K562 (cell line): ENCODE results near the gene ZC3H13. TPM values are rescaled to one million over a fixed set of nuclear protein-coding genes. Genes with fewer than 3 reads are reported as not detected.

ENCODE experiments used
- ASH1L ChIP-seq: fragments of 450-650 bp; IDR thresholded peaks from 2 replicates; pipeline ENCODE4 v1.6.1; 2018; ENCODE audit warnings: borderline replicate concordance, mild to moderate bottlenecking, low read depth; ENCODE audit not compliant: partially characterized antibody
- DACH1 ChIP-seq: fragments of 450-650 bp; IDR thresholded peaks from 2 replicates; pipeline ENCODE4 v1.6.1; 2018; ENCODE audit not compliant: partially characterized antibody
- ETV6 ChIP-seq, 3 experiments: fragments of 150-350 bp in 1 of 3; sonication (generic) in 1 of 3; formaldehyde crosslinking in 1 of 3; IDR thresholded peaks; 2 replicates each; pipeline versions ENCODE4 v1.6.1 to v1.8.0; 2014 to 2022; ENCODE audit warnings: borderline replicate concordance in 2 of 3, low read depth in 2 of 3, antibody characterized with exemption in 1 of 3, low read length in 1 of 3, mild to moderate bottlenecking in 1 of 3, missing genetic modification reagents in 1 of 3
- GTF3C2 ChIP-seq: IDR thresholded peaks from 3 replicates; pipeline ENCODE4 v1.6.1; 2011; ENCODE audit warnings: borderline replicate concordance, mild to moderate bottlenecking, moderate library complexity; ENCODE audit not compliant: insufficient read length; ENCODE audit errors: extremely low read depth
- MEF2D ChIP-seq: conservative IDR thresholded peaks from 2 replicates; pipeline ENCODE4 v1.6.1; 2016; ENCODE audit warnings: low read depth, missing genetic modification characterization, missing compliant biosample characterization
- OTX1 ChIP-seq: fragments of 450-650 bp; formaldehyde crosslinking; IDR thresholded peaks from 2 replicates; pipeline ENCODE4 v1.4.0; 2022; ENCODE audit warnings: mild to moderate bottlenecking
- RHOXF2B ChIP-seq: fragments of 250-450 bp; sonication (Bioruptor Pico); conservative IDR thresholded peaks from 2 replicates; pipeline ENCODE4 v1.5.1; 2021
- VEZF1 ChIP-seq: fragments of 200-800 bp; sonication (Bioruptor generic); IDR thresholded peaks from 2 replicates; pipeline ENCODE4 v1.6.1; 2017; ENCODE audit warnings: missing genetic modification characterization, missing compliant biosample characterization
- ZNF707 ChIP-seq: fragments of 250-450 bp; sonication (Bioruptor Pico); conservative IDR thresholded peaks from 2 replicates; pipeline ENCODE4 v1.8.0; 2022; ENCODE audit warnings: inconsistent platforms, mild to moderate bottlenecking, moderate library complexity
- polyA plus RNA-seq, 8 experiments: library from polyadenylated mRNA; depleted of rRNA in 4 of 8; stranded (reverse) in 5 of 8; unstranded in 3 of 8; fragments of >200 nt; fragmentation: Nextera tagmentation in 2 of 8; fragmentation: Illumina TruSeq in 1 of 8; extraction: Ambion mirVana in 2 of 8; extraction: Trizol in 1 of 8; gene quantifications; 2 replicates each; pipeline versions ENCODE4 v1.2.1 to v1.2.3, GENCODE V29; 2011 to 2014; ENCODE audit warnings: inconsistent platforms in 1 of 8, missing spikeins in 1 of 8
- total RNA-seq, 7 experiments: library from RNA; depleted of rRNA in 6 of 7; stranded (reverse); fragments of >200 nt in 6 of 7; fragmentation: Illumina TruSeq in 2 of 7; extraction: Trizol in 2 of 7; gene quantifications; 2 replicates each; pipeline versions ENCODE4 v1.2.1 to v1.2.3, GENCODE V29; 2011 to 2021; ENCODE audit warnings: low replicate concordance in 1 of 7
- TF ChIP-seq, protein P1 (sequence below): fragments of 450-650 bp; IDR thresholded peaks from 2 replicates; pipeline ENCODE4 v1.6.1; 2016; ENCODE audit warnings: low read depth
- TF ChIP-seq, protein P2 (sequence below): sonication (generic); formaldehyde crosslinking; IDR thresholded peaks from 2 replicates; pipeline ENCODE4 v1.8.1; 2022; ENCODE audit warnings: missing genetic modification reagents

The ZC3H13 gene
- total and polyA plus RNA-seq, 9 of the 15 experiments (the other 6 are each of a cell fraction or from before 2014, with no cell fraction given), result 4.9 to 27.6 (median 12.1) TPM

DNA sequence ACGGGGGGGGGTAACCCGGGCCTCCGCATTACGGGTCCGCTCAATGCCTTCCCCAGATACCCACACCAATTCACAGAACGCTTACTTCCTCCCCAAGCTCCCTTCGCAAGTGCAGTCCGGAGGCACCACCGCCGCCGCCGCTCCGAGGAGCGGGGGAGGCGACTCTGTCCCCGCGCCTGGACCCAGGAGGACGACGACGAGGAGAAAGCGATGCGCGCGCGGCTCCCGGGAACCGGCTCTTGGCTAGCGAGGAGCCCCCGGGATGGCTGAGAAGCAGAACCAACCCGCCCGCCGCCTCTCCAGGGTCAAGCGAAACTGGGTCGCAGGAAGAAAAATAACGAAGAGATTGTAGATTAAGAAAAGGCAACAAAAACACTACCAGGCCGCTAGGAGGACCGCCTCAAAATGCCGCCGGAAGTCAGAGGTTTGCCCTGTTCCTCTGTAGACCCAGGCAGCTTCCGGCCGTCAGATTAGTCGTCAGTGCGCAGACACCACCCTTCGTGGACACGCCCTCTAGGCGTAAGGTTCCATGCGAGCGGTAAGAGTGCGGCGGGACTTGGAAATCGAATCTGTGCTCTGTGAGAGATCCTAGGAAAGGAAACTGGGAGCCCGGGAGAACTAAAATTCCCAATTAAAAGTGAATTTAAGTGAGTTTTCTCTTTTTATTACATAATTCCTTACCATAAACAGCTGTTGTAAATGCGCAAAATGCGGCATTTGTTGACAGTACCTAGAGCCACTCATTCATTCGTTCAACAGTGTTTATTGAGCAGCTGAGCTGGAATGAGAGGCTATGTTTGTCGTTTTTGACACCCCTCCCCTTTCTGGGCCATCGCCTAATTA is at the start of gene ZC3H13 (continued):
- TF ChIP-seq ASH1L (no peak), GTF3C2 (no peak), RHOXF2B (CRISPR knock-in tag) (no peak), ZNF707 (CRISPR knock-in tag) (no peak), ETV6 (IDR thresholded peaks at IDR 0.05; ENCODE audit: borderline replicate concordance in 1 of 2, low read depth in 2 of 2, low read length in 1 of 2) (no peak), ETV6 (CRISPR knock-in tag; IDR thresholded peaks at IDR 0.05; ENCODE audit: borderline replicate concordance) (no peak), VEZF1 (CRISPR knock-in tag) (peak; percentile 16; the same call in 1 of the 2 replicates), MEF2D (no peak), DACH1 (peak; percentile 17), OTX1 (no peak)
- TF ChIP-seq, protein P1, sequence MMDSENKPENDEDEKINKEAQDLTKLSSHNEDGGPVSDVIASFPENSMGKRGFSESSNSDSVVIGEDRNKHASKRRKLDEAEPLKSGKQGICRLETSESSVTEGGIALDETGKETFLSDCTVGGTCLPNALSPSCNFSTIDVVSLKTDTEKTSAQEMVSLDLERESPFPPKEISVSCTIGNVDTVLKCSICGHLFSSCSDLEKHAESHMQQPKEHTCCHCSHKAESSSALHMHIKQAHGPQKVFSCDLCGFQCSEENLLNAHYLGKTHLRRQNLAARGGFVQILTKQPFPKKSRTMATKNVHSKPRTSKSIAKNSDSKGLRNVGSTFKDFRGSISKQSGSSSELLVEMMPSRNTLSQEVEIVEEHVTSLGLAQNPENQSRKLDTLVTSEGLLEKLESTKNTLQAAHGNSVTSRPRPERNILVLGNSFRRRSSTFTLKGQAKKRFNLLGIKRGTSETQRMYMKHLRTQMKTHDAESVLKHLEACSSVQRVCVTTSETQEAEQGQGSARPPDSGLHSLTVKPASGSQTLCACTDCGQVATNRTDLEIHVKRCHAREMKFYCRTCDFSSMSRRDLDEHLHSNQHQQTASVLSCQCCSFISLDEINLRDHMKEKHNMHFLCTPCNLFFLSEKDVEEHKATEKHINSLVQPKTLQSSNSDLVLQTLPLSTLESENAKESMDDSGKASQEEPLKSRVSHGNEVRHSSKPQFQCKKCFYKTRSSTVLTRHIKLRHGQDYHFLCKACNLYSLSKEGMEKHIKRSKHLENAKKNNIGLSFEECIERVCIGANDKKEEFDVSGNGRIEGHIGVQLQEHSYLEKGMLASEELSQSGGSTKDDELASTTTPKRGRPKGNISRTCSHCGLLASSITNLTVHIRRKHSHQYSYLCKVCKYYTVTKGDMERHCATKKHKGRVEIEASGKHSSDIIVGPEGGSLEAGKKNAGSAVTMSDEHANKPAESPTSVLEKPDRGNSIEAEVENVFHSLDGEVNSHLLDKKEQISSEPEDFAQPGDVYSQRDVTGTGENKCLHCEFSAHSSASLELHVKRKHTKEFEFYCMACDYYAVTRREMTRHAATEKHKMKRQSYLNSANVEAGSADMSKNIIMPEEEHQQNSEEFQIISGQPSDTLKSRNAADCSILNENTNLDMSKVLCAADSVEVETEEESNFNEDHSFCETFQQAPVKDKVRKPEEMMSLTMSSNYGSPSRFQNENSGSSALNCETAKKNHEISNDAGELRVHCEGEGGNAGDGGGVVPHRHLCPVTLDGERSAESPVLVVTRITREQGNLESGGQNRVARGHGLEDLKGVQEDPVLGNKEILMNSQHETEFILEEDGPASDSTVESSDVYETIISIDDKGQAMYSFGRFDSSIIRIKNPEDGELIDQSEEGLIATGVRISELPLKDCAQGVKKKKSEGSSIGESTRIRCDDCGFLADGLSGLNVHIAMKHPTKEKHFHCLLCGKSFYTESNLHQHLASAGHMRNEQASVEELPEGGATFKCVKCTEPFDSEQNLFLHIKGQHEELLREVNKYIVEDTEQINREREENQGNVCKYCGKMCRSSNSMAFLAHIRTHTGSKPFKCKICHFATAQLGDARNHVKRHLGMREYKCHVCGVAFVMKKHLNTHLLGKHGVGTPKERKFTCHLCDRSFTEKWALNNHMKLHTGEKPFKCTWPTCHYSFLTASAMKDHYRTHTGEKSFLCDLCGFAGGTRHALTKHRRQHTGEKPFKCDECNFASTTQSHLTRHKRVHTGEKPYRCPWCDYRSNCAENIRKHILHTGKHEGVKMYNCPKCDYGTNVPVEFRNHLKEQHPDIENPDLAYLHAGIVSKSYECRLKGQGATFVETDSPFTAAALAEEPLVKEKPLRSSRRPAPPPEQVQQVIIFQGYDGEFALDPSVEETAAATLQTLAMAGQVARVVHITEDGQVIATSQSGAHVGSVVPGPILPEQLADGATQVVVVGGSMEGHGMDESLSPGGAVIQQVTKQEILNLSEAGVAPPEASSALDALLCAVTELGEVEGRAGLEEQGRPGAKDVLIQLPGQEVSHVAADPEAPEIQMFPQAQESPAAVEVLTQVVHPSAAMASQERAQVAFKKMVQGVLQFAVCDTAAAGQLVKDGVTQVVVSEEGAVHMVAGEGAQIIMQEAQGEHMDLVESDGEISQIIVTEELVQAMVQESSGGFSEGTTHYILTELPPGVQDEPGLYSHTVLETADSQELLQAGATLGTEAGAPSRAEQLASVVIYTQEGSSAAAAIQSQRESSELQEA, result no peak
- TF ChIP-seq, protein P2, sequence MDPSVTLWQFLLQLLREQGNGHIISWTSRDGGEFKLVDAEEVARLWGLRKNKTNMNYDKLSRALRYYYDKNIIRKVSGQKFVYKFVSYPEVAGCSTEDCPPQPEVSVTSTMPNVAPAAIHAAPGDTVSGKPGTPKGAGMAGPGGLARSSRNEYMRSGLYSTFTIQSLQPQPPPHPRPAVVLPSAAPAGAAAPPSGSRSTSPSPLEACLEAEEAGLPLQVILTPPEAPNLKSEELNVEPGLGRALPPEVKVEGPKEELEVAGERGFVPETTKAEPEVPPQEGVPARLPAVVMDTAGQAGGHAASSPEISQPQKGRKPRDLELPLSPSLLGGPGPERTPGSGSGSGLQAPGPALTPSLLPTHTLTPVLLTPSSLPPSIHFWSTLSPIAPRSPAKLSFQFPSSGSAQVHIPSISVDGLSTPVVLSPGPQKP (CRISPR knock-in tag), result no peak
